PC-3 (cell line): ENCODE data around the gene ARL4D. TPM values are rescaled to one million over a fixed set of nuclear protein-coding genes. Genes with fewer than 3 reads are reported as not detected.

Experiments used
- ATAC-seq: fragments of 200-7000 bp; cut with Tn5 transposase; 2 replicates; pipeline ENCODE4 v1.9.1; 2020; ENCODE audit warnings: mild to moderate bottlenecking, moderate library complexity
- BruUV-seq: library from RNA; stranded (reverse); fragments of 400-500 nt; replicated peaks from 2 replicates; lab custom pipeline; 2021; lab: Mats Ljungman, UMichigan
- CTCF ChIA-PET: fragments of 300-600 bp; sonication (Branson Sonifier 250); formaldehyde crosslinking; loops from one replicate; lab custom pipeline; 2022; ENCODE audit warnings: antibody characterized with exemption; lab: Charles Lee
- POLR2A ChIA-PET: fragments of 300-600 bp; sonication (Branson Sonifier 250); formaldehyde crosslinking; loops from one replicate; lab custom pipeline; 2022; ENCODE audit warnings: antibody characterized with exemption; ENCODE audit not compliant: unreplicated experiment; lab: Charles Lee
- DNase-seq: peaks from one replicate; pipeline ENCODE4 v3.0.0-alpha.2; 2015
- H2AFZ ChIP-seq: fragments of 300-600 bp; sonication (generic); 2 replicates; pipeline ENCODE4 v1.6.0; 2016; ENCODE audit warnings: antibody characterized with exemption, low read length
- H3F3A ChIP-seq: fragments of 300-600 bp; sonication (generic); one replicate; pipeline ENCODE4 v1.6.0; 2017; ENCODE audit warnings: antibody characterized with exemption, low read length, control low read depth, mild to moderate bottlenecking; ENCODE audit not compliant: unreplicated experiment
- H3K27ac ChIP-seq: fragments of 300-600 bp; sonication (generic); 2 replicates; pipeline ENCODE4 v1.5.1; 2016; ENCODE audit warnings: mild to moderate bottlenecking, low read length
- H3K27me3 ChIP-seq: fragments of 300-600 bp; sonication (generic); 2 replicates; pipeline ENCODE4 v1.6.1; 2016; ENCODE audit warnings: low read length, mixed read lengths
- H3K36me3 ChIP-seq: fragments of 300-600 bp; sonication (generic); 2 replicates; pipeline ENCODE4 v1.6.1; 2016; ENCODE audit warnings: low read depth, mixed run types, low read length, mixed read lengths
- H3K4me1 ChIP-seq: fragments of 300-600 bp; sonication (generic); 2 replicates; pipeline ENCODE4 v1.5.1; 2016; ENCODE audit warnings: low read length; ENCODE audit not compliant: insufficient read depth
- H3K4me2 ChIP-seq: fragments of 300-600 bp; sonication (generic); 2 replicates; pipeline ENCODE4 v1.6.0; 2016; ENCODE audit warnings: low read length
- H3K4me3 ChIP-seq: fragments of 300-600 bp; sonication (generic); 2 replicates; pipeline ENCODE4 v1.5.1; 2016; ENCODE audit warnings: mild to moderate bottlenecking, low read length, mixed read lengths
- H3K79me2 ChIP-seq: fragments of 300-600 bp; sonication (generic); 2 replicates; pipeline ENCODE4 v1.6.1; 2017; ENCODE audit warnings: low read length, mixed read lengths
- H3K9ac ChIP-seq: fragments of 300-600 bp; sonication (generic); 2 replicates; pipeline ENCODE4 v1.6.0; 2016; ENCODE audit warnings: mild to moderate bottlenecking, low read length
- H3K9me2 ChIP-seq: fragments of 300-600 bp; sonication (generic); replicated peaks from 2 replicates; pipeline ENCODE4 v1.6.1; 2016; ENCODE audit warnings: mixed run types, low read length, mixed read lengths
- H3K9me3 ChIP-seq: fragments of 300-600 bp; sonication (generic); 2 replicates; pipeline ENCODE4 v1.6.1; 2016; ENCODE audit warnings: low read length, mixed read lengths
- H4K20me1 ChIP-seq: fragments of 300-600 bp; sonication (generic); 2 replicates; pipeline ENCODE4 v1.6.1; 2016; ENCODE audit warnings: low read length, mixed read lengths
- CTCF ChIP-seq: fragments of 300-600 bp; sonication (generic); conservative IDR thresholded peaks from 2 replicates; pipeline ENCODE4 v1.5.1; 2017; ENCODE audit warnings: antibody characterized with exemption, low read depth, mild to moderate bottlenecking, low read length
- EZH2 ChIP-seq: fragments of 300-600 bp; sonication (generic); IDR thresholded peaks from one replicate; pipeline ENCODE4 v1.6.1; 2017; ENCODE audit warnings: antibody characterized with exemption, mild to moderate bottlenecking, low read length; ENCODE audit not compliant: unreplicated experiment
- EZH2phosphoT487 ChIP-seq: fragments of 300-600 bp; sonication (generic); IDR thresholded peaks from 2 replicates; pipeline ENCODE4 v1.6.1; 2018; ENCODE audit warnings: mild to moderate bottlenecking, antibody characterized with exemption, low read length, borderline replicate concordance
- intact Hi-C: fragments of 100-400 bp; cut with micrococcal nuclease; formaldehyde crosslinking; loops from 2 replicates; pipeline ENCODE4 v1.9.0; 2023
- total RNA-seq: library from RNA; depleted of rRNA; stranded (reverse); fragments of >200 nt; gene quantifications from 2 replicates; pipeline ENCODE4 v1.2.3, GENCODE V29; 2014

ARL4D gene
- total RNA-seq, 1 experiment from 2014 or later = 14.3 TPM

- Histone ChIP-seq H4K20me1 (no peaks in the 10 kb centered on the region), H3K9ac (no peak overlapping the region), H3K27me3 (no peaks in the 10 kb centered on the region), H2AFZ (no peak overlapping the region), H3F3A (no peaks in the 10 kb centered on the region), H3K36me3 (no peaks in the 10 kb centered on the region), H3K4me2 (no peak overlapping the region), H3K4me1 (peaks cover 27% of the 10 kb centered on the region), H3K27ac (no peak overlapping the region), H3K79me2 (peaks cover 24% of the 10 kb centered on the region), H3K9me3 (no peaks in the 10 kb centered on the region), H3K9me2 (no peaks in the 10 kb centered on the region), H3K4me3 (no peak overlapping the region)
- no peak for ATAC-seq
- ChIA-PET CTCF (no interaction called here), POLR2A (interaction anchor here (0.6 kb wide), 1 partner anchor 72 kb away, joined by 10 read pairs; no protein-coding TSS in a partner anchor)
- intact Hi-C loops = no loop called here
- no TSS peak for BruUV-seq
- DNase-seq = no peak
- TF ChIP-seq EZH2phosphoT487 (no peak), CTCF (no peak), EZH2 (no peak)
Observed at GRCh38 chr17:43396491-43397060, 2.2 kb upstream of the ARL4D start.

- no peak overlapping the region for H3K27ac ChIP-seq
- H3K9ac ChIP-seq = no peak overlapping the region
Observed at GRCh38 chr17:43399839-43400328, 1.1 kb downstream of the ARL4D start.

More at GRCh38 chr17:43399839-43400328, 1.1 kb downstream of the ARL4D start:
- no peak overlapping the region for H2AFZ ChIP-seq
- peaks cover 27% of the 10 kb centered on the region for H3K79me2 ChIP-seq
- no TSS peak for BruUV-seq
- TF ChIP-seq EZH2phosphoT487 (no peak), CTCF (no peak), EZH2 (no peak)
- CTCF ChIA-PET = interaction anchor here (1.8 kb wide), 1 partner anchor 84 kb away, joined by 8 read pairs; the partner anchor contains the start of gene DHX8
- no peaks in the 10 kb centered on the region for H3K27me3 ChIP-seq
- peaks cover 31% of the 10 kb centered on the region for H3K4me1 ChIP-seq
- H3K4me2 ChIP-seq = peak overlapping the region; percentile 95
- intact Hi-C loops = no loop called here
- H3F3A ChIP-seq = no peaks in the 10 kb centered on the region
- DNase-seq = no peak
- POLR2A ChIA-PET = no interaction called here
- no peak for ATAC-seq
- H3K9me3 ChIP-seq = no peaks in the 10 kb centered on the region
- no peaks in the 10 kb centered on the region for H3K9me2 ChIP-seq
- peak overlapping the region; percentile 83 for H3K4me3 ChIP-seq
- no peaks in the 10 kb centered on the region for H3K36me3 ChIP-seq
- no peaks in the 10 kb centered on the region for H4K20me1 ChIP-seq
